ENCODE measurements around the gene TARM1. TPM values are rescaled to one million over a fixed set of nuclear protein-coding genes. Genes with fewer than 3 reads are reported as not detected.
A peak's percentile ranks its signal among the peaks of the same experiment; 100 is the strongest.

TARM1 gene
- not detected in 2 replicates for total RNA-seq (2014; rRNA removed; shearing (Covaris generic))

DNA sequence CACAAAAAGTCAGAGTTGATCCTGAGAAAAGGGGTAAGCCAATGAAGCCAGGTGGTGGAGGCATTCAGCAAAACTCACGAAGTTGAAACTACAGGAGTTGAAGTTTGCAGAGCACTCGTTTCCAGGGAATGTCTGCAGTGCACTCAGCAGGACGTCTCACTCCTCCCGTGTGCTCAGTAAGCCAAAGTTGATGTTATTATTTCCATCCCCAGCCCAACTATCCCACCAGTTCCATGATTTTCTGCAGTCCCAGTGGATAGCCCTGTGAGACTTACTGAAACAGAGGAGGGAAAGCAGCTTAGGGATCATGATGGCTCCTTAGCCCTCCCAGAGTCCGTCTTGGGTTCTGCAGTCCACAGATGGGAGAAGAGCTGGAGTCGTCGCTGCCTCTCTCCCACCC lies at the start of gene TARM1:
Gene TARM1, minus strand, starts transcription at position 334 of the 400 bp plus-strand sequence. Its CDS starts 25 bp downstream, at position 309.
- no peaks in the 10 kb centered on the region for H3K27me3 ChIP-seq (ENCODE audit: control insufficient read depth, insufficient read depth, low read length)
- DNase-seq, result no peak
- H3K36me3 ChIP-seq (replicated peaks; ENCODE audit: control insufficient read depth, insufficient read depth, low read length), result no peaks in the 10 kb centered on the region
- H3K4me3 ChIP-seq (ENCODE audit: insufficient read depth, low read depth, low read length), result no peak within 1 kb of the TSS

DNA sequence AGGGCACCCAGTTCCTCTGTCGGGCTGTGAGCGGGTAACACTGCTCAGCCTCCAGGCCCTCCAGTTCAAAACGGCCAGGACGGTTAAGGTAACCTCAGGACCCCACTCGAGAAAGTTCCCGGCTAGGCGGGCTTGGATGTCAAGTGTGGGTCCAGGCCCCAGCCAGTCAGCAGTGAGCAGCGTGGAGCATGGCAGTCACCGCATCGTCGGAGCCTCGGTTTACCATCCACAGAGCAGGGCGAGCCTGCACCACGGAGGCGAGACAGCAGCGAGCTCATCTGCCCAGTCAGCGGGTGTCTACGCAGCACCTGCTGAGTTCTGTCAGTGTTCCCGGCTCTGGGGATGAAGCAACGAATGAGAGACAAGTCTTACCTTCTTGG lies 48.4 kb upstream of the TARM1 start:
- Histone ChIP-seq H3K36me3 (replicated peaks; ENCODE audit: control insufficient read depth, insufficient read depth, low read length) (peaks cover 19% of the 10 kb centered on the region), H3K4me3 (ENCODE audit: insufficient read depth, low read depth, low read length) (no peak overlapping the region), H3K27me3 (ENCODE audit: control insufficient read depth, insufficient read depth, low read length) (no peaks in the 10 kb centered on the region)
- no peak for DNase-seq

DNA sequence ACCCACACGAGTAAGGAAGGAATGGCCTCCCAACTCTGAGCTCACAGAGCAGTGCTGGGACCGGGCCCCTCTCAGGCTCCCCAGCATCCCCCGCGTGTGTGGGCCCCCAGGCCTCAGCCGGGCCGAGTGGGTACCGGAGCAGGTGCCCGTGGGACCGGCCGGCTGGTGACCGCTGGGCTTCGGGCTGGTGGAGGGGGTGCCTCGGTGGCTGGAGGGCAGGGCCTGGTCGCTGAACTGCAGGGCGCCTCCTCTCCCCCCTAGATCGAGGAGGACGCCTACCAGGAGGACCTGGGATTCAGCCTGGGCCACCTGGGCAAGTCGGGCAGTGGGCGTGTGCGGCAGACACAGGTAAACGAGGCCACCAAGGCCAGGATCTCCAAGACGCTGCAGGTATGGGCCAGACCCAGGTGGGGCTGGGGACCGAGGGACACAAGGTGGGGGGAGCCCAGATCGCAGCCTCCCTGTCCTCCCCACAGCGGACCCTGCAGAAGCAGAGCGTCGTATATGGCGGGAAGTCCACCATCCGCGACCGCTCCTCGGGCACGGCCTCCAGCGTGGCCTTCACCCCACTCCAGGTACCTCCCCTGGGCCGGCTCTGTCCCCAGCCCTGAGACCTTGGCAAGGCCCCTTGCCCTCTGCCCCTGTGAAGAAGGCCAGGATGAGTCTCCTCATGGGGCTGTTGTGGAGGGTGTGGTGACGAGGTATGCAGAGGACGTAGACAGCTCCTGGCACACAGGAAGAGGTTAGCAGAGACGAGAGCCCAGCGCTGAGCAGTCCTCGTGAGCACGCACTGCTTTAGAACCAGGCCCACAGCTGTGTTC lies 47.8 kb upstream of the TARM1 start:
- Histone ChIP-seq H3K4me3 (ENCODE audit: insufficient read depth, low read depth, low read length) (no peak overlapping the region), H3K36me3 (replicated peaks; ENCODE audit: control insufficient read depth, insufficient read depth, low read length) (peaks cover 21% of the 10 kb centered on the region), H3K27me3 (ENCODE audit: control insufficient read depth, insufficient read depth, low read length) (no peaks in the 10 kb centered on the region)
- DNase-seq, result no peak

DNA sequence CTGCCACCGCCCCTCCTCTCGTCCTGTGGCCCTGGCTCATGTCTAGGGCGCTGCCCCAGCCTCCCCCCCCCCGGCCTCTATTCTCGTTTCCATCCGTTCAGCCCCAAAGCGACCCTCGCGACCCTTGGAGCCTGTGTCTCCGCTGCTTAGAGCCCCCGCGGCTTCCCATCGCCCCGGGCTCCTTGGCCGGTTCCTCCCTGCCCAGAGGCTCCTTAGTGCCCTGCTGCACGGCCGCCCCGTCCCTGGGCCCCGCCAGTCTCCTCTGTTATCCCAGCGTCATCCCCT lies 47.2 kb upstream of the TARM1 start:
- H3K4me3 ChIP-seq (ENCODE audit: insufficient read depth, low read depth, low read length), result no peak overlapping the region
- H3K36me3 ChIP-seq (replicated peaks; ENCODE audit: control insufficient read depth, insufficient read depth, low read length), result peaks cover 23% of the 10 kb centered on the region
- no peak for DNase-seq
- H3K27me3 ChIP-seq (ENCODE audit: control insufficient read depth, insufficient read depth, low read length), result no peaks in the 10 kb centered on the region

DNA sequence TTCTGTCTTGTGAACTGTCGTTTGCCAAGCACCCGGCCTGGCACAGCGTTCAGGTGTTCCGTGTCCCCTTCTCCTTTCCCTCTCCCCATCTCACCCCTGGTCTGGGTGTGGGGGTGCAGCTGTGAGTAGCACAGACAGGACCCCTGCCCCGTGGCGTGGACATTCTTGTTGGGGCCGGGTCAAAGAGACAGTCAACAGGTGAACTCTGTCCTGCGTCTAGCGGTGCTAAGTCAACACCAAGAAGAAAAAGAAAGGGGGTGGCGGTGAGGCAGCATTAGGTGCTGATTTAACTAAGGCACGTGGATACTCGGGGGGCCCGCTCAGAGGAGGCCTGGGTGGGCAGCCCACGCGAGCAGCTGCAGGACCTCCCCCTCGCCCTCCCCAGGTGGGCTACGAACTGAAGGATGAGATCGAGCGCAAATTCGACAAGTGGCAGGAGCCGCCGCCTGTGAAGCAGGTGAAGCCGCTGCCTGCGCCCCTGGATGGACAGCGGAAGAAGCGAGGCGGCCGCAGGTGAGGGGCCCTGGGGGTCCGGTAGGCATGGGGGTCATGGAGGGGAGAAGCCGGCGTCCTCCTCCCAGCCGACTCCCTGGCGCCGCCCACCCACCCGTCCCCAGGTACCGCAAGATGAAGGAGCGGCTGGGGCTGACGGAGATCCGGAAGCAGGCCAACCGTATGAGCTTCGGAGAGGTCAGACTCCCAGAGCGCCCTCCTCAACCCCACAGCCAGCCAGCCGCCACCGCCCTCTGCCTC lies 46.7 kb upstream of the TARM1 start:
- DNase-seq, result peak; percentile 52
- H3K27me3 ChIP-seq (ENCODE audit: control insufficient read depth, insufficient read depth, low read length), result no peaks in the 10 kb centered on the region

DNA sequence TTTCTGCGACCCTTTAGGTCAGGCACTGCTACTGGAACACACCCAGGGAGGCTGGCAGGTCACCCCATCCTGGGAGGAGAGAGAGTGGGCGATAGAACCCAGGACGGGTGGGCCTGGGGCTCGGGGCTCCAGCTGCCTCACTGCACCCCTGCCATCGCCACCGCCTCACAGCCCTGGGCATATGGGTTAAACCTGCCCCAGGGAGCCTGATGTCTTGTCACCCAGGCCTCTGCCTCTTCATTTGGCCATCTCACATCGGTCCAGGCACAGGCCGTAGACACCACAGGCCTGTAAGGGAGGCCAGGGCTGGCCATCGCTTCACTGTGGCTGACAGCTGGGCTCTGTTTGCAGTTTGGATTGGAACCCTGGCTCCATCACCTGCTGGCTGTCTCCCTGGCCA lies 44.5 kb upstream of the TARM1 start:
- Histone ChIP-seq H3K4me3 (ENCODE audit: insufficient read depth, low read depth, low read length) (no peak overlapping the region), H3K36me3 (replicated peaks; ENCODE audit: control insufficient read depth, insufficient read depth, low read length) (peaks cover 34% of the 10 kb centered on the region), H3K27me3 (ENCODE audit: control insufficient read depth, insufficient read depth, low read length) (no peaks in the 10 kb centered on the region)
- no peak for DNase-seq

More for the DNA sequence above, 46.7 kb upstream of the TARM1 start:
- Histone ChIP-seq H3K4me3 (ENCODE audit: insufficient read depth, low read depth, low read length) (no peak overlapping the region), H3K36me3 (replicated peaks; ENCODE audit: control insufficient read depth, insufficient read depth, low read length) (peaks cover 28% of the 10 kb centered on the region)

DNA sequence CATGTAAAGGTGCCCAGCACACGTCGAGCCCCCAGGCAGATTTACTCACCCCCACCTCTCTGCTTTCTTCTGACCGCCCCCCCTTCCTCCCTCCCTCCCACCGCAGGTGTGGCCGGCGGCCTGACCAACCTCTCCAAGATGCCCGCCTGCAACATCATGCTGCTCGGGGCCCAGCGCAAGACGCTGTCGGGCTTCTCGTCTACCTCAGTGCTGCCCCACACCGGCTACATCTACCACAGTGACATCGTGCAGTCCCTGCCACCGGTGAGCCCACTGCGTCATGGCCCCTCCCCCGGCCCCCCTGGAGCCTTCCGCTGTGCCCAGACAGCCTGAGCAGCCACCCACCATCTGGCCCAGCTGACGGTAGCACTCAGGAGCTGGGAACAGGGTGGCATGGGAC lies 43.2 kb upstream of the TARM1 start:
- Histone ChIP-seq H3K27me3 (ENCODE audit: control insufficient read depth, insufficient read depth, low read length) (no peaks in the 10 kb centered on the region), H3K4me3 (ENCODE audit: insufficient read depth, low read depth, low read length) (no peak overlapping the region), H3K36me3 (replicated peaks; ENCODE audit: control insufficient read depth, insufficient read depth, low read length) (peaks cover 30% of the 10 kb centered on the region)
- DNase-seq, result peak; percentile 55

DNA sequence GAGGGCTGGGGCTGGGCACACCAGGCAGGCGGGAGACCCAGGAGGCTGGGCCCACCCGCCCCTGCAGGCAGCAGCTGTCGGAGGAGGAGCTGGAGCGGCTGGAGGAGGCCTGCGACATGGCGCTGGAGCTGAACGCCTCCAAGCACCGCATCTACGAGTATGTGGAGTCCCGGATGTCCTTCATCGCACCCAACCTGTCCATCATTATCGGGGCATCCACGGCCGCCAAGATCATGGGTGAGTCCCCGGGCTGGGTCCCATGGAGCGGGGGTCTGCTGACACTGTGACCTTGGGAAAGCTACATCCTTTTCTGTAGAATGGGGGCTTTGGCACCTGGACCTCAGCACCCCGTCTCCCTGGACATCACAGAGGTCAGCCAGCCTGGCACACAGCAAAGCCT lies 42.5 kb upstream of the TARM1 start:
- H3K36me3 ChIP-seq (replicated peaks; ENCODE audit: control insufficient read depth, insufficient read depth, low read length), result peaks cover 29% of the 10 kb centered on the region
- H3K27me3 ChIP-seq (ENCODE audit: control insufficient read depth, insufficient read depth, low read length), result no peaks in the 10 kb centered on the region
- H3K4me3 ChIP-seq (ENCODE audit: insufficient read depth, low read depth, low read length), result no peak overlapping the region
- no peak for DNase-seq

DNA sequence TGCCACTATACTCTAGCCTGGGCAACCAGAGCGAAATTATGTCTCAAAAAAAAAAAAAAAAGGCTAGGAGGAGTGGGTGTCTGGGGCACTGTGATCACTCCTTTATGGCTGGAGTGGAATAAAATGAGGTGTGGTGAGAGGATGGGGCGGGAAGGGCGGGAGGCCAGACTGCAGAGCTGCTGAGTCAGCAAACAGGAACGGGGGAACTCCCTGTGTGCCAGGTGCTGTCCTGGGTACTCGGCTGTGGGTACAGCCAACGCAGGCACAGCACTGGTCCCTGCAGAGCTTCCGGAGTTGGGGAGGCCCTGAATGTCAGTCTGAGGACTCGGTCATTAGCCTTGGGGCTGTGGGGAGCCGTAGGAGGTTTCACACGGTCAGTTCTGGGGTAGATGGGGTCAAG lies 40.1 kb upstream of the TARM1 start:
- DNase-seq, result no peak
- Histone ChIP-seq H3K4me3 (ENCODE audit: insufficient read depth, low read depth, low read length) (no peak overlapping the region), H3K27me3 (ENCODE audit: control insufficient read depth, insufficient read depth, low read length) (no peaks in the 10 kb centered on the region), H3K36me3 (replicated peaks; ENCODE audit: control insufficient read depth, insufficient read depth, low read length) (peaks cover 32% of the 10 kb centered on the region)

DNA sequence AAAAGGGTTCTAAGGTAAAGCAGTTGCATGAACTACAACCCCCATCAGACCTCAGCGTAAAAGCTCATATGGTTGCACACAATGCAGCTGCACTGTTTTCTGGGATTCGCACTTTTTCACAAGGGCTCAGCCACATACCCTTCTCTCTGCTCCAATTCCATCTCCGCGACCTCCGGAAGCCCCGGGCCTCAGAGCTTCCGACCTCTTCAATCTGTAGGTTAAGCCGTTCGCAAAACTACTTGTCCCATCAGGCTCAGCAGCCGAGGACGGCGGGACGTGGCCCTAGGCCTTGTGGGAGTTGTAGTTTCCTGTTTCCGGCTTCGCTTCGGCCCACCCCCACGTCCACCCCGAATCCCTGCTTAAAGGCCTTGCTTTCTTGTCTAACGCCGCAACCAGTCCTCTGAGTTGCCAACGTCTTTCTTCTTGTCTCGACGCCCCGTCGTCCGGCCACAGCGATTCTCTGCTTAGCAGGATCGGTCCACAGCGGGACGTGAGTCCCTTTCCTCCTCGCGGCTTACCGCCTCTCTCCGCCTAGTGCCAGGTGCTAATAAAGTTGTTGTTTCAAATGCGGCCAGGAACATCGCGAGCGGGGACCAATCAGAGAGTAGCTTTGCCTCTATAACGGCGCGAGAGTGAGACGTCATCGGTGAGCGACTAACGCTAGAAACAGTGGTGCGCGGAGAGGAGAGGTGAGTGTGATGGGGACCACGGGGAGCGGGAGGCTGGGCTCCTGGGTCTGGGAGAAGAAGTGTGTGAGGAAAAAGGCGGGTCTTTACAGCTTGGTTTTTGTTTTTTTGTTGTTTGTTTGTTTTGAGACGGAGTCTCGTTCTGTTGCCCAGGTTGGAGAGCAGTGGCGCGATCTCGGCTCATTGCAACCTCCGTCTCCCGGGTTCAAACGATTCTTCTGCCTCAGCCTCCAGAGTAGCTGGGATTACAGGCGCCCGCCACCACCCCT lies 34.2 kb upstream of the TARM1 start, which contains the start of the genes PRPF31 and TFPT:
Gene PRPF31, plus strand, starts transcription at position 646 of the 955 bp plus-strand sequence. CDS start 2,525 bp downstream, outside the sequence.
Gene TFPT, minus strand, starts transcription at position 549 of the 955 bp plus-strand sequence. Its CDS starts 388 bp downstream, at position 161.
- peak within 1 kb of the TSS; percentile 83 for H3K4me3 ChIP-seq (ENCODE audit: insufficient read depth, low read depth, low read length)

DNA sequence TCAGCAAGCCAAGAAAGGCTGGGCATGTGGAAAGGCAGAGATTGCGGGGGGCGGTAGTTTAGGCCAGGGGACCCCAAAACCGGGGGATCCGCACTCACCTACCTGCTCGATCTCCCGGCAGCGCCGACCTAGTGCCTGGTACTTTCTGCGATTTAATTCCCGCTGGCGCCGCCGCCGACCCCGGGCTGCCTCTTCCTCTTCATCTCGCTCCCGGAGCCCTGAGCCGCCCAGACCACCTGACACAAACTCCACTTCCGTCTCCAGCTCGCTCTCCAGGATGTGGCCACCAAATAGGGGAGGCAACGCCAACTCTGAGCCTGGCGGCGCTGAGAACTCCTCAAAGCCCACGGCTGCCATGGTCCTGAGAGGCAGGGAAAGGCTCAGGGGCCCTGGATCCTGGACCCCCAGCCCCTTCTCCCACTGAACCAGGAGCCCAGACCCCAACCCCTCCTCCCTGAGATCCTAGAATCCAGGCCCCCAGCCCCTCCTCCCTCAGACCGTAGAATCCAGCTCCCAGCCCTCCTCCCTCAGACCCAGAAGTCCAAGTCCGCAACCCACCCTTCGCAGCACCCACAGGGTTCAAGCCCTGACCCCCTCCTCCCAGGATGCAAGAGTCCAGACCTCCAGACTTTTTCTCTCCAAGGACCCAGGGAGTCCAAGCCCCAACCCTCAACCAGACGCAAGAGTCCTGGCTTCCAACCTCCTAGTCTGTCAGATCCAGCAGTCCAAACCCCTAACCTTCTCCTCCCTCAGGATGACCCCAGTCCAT lies 33.4 kb upstream of the TARM1 start:
- DNase-seq, result peak; percentile 71
- Histone ChIP-seq H3K27me3 (ENCODE audit: control insufficient read depth, insufficient read depth, low read length) (no peaks in the 10 kb centered on the region), H3K36me3 (replicated peaks; ENCODE audit: control insufficient read depth, insufficient read depth, low read length) (peaks cover 16% of the 10 kb centered on the region), H3K4me3 (ENCODE audit: insufficient read depth, low read depth, low read length) (peak overlapping the region; percentile 83)

More for the DNA sequence above, 34.2 kb upstream of the TARM1 start, which contains the start of the genes PRPF31 and TFPT:
- Histone ChIP-seq H3K27me3 (ENCODE audit: control insufficient read depth, insufficient read depth, low read length) (no peaks in the 10 kb centered on the region), H3K36me3 (replicated peaks; ENCODE audit: control insufficient read depth, insufficient read depth, low read length) (peaks cover 11% of the 10 kb centered on the region)
- DNase-seq, result peak; percentile 97

DNA sequence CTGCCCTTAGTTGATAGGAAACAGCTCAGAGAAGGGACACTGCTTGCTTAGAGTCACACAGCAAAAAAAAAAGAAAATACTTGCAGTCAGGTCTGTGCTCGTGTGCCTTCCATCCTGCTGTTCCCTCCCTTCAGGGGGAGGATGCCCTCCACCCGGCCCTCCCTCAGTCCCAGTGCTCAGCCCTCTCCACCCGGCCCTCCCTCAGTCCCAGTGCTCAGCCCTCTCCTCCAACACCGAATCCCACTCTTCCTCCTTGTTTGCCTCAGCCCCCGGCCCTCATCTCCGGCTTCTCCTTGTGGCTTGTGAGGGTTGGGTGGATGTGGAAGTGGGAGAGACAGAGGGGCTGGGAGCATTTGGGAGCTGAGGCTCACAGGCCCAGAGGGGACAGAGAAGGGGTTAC lies 28.5 kb upstream of the TARM1 start:
- Histone ChIP-seq H3K36me3 (replicated peaks; ENCODE audit: control insufficient read depth, insufficient read depth, low read length) (peaks cover 35% of the 10 kb centered on the region), H3K4me3 (ENCODE audit: insufficient read depth, low read depth, low read length) (no peak overlapping the region), H3K27me3 (ENCODE audit: control insufficient read depth, insufficient read depth, low read length) (no peaks in the 10 kb centered on the region)
- no peak for DNase-seq

DNA sequence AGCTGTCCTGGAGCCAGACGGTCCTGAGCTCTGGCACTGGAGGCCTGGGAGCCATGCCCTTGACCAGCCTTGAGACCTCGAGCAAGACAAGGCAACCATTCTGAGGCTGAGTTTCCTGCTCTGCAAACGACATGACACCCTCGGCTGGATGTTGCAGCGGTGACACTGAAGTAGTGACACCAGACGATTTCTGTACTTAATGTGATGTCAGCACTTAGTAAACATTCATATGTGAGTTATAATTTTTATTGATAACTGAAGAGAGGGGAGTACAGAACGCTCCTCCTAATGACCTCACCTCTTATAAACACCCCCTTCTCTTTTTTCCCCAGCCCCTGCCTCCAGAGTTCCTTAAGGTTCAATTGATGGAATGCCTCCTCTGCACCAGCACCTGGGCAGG lies 27.3 kb upstream of the TARM1 start:
- H3K27me3 ChIP-seq (ENCODE audit: control insufficient read depth, insufficient read depth, low read length), result no peaks in the 10 kb centered on the region
- no peak for DNase-seq
- H3K4me3 ChIP-seq (ENCODE audit: insufficient read depth, low read depth, low read length), result no peak overlapping the region
- peaks cover 35% of the 10 kb centered on the region for H3K36me3 ChIP-seq (replicated peaks; ENCODE audit: control insufficient read depth, insufficient read depth, low read length)

Measured in H7 (cell line).